ENCODE measurements around the gene DTX3L.

Gene DTX3L

DNA sequence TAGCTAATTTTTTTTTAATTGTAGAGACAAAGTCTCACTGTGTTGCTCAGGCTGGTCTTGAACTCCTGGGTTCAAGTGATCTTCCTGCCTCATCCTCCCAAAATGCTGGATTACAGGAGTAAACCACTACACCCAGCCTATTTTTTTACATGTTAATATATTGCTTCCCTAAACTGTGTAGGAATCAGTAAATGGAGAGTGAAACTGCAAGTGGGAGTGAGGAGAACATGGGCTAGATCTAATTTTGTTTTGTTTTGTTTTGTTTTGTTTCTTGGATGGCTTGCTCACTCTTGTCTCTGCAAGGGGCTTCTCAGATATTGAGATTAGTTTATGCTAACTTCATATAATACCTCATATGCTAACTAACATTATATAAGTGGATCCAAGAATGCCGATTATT is 44.8 kb downstream of the DTX3L start:
- DNase-seq: no peak

DNA sequence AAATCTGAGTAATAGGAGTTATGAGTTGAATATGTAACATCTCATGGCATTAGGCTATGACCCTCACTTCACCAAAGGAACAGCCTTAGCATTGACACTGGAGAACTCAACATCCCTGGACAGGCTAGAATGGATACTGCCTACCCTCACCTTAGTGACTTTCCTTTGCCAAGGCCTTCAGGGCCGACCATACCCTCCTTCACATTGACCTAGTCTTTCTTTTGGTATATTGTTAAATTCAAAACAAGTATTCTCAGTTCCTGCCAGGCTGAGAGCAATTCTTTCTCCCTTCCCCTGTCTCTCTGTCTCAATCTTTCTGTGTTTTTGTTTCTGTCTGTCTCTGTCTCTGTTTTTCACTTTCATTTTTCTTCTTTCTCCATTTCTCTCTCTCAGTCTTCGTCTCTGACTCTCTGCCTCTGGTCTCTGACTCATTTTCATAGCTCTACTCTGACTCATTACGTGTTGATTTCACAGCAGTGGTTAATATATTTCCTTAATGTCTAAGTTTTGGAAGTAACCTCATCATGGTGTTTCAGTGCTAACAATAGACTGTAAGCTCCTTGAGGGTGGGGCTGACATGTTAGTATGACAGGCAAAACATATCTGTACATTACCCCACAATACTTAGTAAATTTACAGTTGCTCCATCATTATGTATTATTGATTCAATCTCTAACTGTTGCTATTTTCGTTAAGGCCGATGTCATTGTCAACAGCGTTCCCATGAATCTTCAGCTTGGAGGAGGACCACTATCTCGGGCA is 45.8 kb downstream of the DTX3L start:
- no peak for DNase-seq

DNA sequence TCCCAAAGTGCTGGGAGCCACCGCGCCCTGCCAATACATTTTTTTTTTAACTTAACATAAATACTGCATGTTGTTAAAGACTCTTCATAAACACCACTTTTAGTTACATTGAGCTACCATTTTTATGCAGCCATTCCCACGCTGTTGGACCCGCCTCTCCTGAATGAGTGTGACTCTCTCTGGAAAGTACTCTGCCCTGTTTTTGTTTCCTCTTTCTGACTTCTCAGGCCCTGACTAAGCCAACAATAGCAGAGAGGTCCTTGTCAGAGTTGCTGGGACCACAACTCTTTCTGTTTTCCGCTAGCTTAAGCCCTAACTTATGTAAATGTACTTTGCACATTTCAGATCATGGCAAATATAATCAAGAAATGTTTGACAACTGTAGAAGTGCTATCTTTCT is 48.6 kb downstream of the DTX3L start:
- DNase-seq: no peak

DNA sequence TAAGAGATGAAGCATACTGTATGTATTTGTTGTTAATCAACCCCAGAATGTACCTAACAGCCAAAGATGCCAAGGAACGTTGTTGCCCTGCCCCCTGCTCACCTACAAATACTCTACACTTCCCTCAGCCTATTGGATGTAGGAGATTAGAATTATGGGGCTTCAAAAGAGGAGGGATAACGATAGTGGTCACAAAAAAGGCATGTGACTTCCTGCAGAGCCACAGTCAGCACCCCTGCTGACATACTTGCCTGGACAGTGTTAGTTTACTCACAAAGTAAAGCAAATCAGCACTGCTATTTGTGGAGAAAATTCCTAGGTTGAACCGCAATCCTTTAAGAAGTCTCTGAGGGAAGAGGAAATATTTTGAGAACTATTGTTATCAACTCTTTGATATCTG is 51.2 kb downstream of the DTX3L start:
- DNase-seq: no peak

DNA sequence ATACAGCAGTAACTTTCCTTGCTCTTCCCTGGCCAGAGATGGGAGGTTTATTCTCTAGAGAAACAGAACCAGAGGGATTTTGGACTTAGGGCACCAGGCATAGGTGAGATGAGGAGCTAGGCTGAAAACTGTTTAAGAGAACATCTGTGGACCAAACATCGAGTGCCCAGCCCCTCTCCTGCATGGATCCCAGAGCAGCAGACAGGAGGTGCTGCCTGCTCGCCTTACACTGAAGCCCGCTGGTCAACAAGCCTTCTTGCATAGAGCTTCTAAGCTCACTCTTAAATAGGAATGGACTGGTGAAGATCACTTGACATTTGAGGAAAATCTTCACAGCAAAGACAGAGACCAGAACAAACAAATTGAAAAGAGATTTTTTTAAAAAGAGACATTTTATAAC is 54.5 kb downstream of the DTX3L start:
- DNase-seq: no peak

DNA sequence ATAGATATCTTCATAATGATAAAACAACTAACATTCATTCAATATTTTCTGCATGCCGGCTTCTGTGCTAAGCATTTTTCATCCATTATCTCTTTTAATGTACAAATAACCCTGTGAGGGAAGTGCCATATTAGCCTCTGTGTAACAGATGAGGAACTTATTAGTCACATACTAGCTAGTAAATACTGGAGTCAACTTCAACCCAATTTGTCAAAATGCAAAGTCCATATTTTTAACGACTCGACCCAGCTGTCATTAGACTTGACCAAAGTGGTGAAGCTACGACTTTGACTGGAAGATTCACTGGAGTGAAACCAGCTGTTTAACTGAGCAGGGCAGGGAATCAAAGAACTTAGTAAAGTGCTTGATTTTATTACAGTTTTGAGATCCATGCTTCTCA is 54.9 kb downstream of the DTX3L start:
- DNase-seq: no peak

DNA sequence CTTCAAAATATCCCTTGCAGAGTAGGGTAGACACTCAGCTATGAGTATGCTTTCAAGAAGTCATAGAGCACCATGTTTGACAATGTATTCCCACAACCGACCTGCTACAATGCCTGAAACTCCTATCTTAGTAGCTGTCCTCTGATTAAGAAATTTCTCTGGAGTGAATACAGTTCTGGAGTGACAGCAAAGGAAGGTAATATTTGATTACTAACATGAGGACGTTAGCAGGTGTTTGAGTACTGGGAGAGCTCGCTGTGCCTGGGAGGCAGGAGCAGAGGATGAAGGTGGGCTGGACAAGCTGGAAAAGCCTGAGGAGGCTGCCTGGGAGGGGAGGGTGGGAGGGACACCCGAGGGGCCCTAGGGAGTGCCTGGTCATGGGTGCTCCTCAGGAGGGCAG is 56.3 kb downstream of the DTX3L start:
- DNase-seq: no peak

- no peak for DNase-seq
Measured at GRCh38 chr3:122621112-122621511, 57.0 kb downstream of the DTX3L start.

DNA sequence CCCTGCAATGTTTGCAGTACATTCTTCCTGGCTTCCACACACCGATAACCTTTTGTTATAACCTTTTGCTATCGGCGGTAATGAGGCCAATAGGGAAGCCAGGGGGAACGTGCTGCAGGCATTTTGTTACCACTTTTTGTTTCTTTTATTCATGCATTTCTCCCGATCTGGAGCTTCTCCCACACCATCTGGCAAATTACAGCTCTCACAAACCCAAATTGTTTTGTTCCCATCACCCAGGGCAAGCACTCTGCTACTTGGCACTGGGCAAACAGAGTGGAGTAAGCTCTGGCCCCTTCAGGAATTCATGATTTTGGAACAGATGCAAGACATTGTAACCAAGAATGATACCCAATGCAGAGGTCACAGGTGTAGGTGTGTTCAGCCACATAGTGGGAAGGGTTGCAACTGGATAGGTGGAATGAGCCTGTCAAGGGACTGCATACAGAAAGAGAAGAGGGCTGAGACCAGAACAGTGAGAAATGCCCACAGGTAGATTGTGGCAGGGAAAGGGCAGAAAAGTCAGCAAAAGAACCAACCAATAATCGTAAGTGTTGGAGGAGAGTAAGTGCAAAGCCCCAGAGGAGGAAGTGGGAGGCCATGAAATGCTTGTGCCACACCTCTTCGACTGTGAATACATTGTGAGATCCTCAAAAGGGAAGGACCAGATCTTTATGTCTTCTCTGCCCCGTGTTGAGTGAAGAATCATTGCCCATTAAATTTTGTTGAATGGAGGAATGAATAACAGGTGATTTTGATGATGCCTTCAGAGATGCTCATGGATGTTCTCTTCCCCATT is 59.1 kb downstream of the DTX3L start:
- no peak for DNase-seq
